Activated CD4-positive, CD25-positive, alpha-beta regulatory T cell treated with anti-CD3 and anti-CD28 coated beads, Interleukin-2, amount 50 U/mL, for 16 hours (primary cell): ENCODE measurements around the gene NSUN6.

ENCODE experiments used
- DNase-seq: peaks from one replicate; pipeline ENCODE4 v3.0.0-alpha.2; 2020; ENCODE audit warnings: low read depth, low spot score

The NSUN6 gene

DNA sequence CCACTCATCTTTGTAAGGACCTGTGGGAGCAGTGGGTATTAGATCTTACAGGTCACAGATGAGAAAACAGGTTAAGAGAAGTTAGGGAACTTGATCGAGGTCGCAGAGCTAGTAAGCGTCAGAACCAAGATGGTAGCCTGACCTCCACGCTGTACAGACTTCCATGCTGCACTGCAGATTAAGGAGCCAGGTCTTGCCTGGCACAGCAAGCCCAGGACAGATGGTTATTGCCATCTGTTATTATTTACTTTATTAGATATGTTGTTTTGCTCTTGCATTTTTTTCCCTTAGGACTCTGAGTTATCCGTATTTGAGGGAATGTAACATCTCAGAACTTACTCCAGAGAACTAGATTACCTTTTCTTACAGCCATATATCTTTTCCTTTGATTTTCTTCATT, 147.2 kb downstream of the NSUN6 start:
- no peak for DNase-seq

DNA sequence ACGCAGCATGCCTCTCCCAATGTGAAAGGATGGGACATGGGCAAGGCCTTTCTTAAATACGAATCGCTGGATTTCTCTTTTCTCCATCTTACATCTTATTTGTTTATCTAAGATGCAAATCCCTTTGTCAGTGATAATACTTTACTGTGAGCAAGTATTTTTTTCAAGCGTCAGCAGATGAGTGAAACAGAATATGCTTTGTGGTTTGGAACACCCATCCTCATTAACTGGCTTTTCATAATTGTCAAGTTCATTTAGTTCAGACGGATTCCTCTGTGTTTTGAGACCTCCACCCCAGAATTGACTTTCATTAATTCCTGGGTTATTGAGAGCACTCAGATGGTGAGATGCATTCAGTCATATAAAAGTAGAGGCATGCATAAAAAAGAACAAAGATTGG, 149.8 kb downstream of the NSUN6 start:
- no peak for DNase-seq

DNA sequence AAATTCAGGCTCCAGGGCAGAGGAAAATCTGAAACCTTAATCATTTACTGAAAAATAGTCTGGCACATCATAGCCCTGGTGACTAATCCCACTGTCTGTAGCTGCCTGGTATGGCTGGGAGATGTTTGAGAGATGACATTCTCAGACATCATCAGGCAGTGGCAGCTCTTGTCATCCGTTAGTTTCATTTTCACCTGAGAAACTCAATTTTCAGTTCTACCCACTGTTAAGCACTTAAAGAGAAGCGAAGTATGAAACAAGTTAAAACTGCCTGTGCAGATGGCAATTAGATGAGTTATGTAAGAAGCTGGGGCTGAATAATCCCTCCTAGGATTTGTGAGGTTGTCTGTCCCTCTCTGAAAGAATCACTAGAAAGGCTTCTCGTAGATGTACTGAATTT, 150.2 kb downstream of the NSUN6 start:
- DNase-seq, result no peak

DNA sequence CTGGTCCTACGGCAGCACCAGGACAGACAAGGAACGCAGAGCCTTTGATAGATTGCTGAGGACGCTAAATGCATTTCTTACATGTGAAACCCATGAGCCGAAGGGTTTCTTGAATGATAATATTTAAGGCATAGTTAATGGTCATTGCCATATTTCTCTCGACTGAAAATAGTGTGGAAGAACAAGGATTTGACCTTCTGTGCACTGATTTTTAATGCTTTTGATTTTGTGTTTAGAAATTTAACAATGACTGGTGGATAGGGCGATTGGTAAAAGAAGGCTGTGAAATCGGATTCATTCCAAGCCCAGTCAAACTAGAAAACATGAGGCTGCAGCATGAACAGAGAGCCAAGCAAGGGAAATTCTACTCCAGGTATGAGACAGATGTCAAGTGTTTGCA, 150.8 kb downstream of the NSUN6 start:
- DNase-seq, result no peak

DNA sequence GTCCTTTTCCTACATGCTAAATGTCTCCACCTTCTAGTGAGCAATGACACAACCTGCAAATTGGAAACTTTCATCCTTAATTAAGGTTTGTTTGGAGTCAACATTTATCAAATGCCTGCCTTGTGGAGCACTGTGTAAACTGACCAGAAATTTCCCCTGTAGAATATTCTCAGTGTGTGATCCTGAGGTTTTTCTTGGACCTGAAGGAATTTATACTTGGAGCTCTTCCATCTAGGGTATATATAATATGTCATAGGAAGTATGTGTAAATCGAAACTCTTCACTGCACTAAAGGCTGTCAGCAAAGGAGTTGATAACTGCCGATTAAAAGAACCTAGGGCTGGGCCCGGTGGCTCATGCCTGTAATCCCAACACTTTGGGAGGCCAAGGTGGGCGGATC, 152.4 kb downstream of the NSUN6 start:
- DNase-seq, result no peak

GRCh38 chr10:18497806-18498369, 153.5 kb downstream of the NSUN6 start:
- no peak for DNase-seq
